GM12872 (cell line): ENCODE data around the gene MPIG6B.

ENCODE experiments used
- CTCF ChIP-seq: IDR thresholded peaks from 3 replicates; pipeline ENCODE4 v1.5.1; 2011; ENCODE audit warnings: low read depth, mild to moderate bottlenecking, low read length, moderate library complexity; ENCODE audit not compliant: insufficient read depth

MPIG6B gene

GRCh38 chr6:31727034-31727716, 4.0 kb downstream of the MPIG6B start:
- no peak for TF ChIP-seq CTCF

- no peak for TF ChIP-seq CTCF
Measured at GRCh38 chr6:31727717-31728671, 4.8 kb downstream of the MPIG6B start.

GRCh38 chr6:31728767-31729514, 5.8 kb downstream of the MPIG6B start, which contains the start of gene DDAH2:
TSS of gene DDAH2 (minus strand) at chr6:31729299. CDS start at chr6:31729161, 138 bp downstream.
- TF ChIP-seq CTCF, result peak; percentile 85

DNA sequence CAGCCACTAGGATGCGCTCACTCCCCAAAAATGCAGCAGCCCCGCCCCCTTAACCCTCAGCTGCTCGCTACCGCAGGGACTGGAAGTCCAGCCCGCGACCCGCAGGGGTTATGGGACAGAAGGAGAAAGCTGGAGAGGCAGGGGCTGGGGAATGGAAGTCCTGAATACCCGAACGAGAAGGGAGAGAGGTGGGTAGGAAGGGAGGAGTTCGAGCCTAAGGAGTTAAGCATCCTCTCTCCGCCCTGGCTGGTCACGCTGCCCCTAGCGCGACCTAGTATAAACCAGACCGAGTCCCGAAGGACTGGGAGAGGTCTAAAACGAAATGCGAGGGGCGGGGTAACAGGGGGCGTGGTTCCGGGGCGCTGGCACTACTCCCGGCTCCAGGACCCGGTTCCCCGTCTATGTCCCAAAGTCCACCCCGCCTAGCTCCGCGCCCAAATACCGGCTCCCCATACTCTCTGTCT, 6.4 kb downstream of the MPIG6B start:
- TF ChIP-seq CTCF, result no peak

DNA sequence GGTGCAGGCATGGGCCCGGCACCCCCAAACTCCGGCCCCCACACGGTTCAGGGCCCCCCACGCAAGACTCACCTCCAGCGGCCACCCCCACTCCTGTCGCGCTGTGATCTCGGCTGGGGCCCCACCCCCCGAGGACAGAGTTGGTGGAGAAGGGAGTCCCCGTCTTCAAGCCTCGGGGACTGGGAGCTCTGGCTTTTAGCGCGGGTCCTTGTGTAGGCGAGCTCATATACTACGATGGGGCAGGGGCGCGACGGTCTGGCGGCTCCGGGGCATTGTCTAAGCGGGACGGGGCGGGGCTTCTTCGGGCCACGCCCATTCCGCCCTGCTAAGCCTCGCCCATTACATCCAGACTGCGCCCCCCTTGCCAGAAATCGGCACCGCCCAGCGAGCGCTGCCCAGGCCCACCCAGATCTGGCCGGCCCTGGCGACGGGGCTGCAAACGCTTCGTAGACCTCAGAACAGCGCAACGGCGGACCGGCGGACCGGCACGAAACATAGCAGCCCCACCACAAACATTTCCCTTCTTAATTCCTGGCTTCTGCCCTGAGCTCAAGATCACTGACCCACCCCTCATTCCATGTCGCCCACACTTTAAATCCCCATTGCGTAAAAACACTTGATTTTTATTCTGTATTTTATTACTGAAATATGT, 6.9 kb downstream of the MPIG6B start:
- no peak for TF ChIP-seq CTCF

GRCh38 chr6:31730631-31731086, 7.5 kb downstream of the MPIG6B start:
- TF ChIP-seq CTCF, result no peak
